ENCODE measurements around the gene LENG1.
A peak's percentile ranks its signal among the peaks of the same experiment; 100 is the strongest.

The LENG1 gene

GRCh38 chr19:54162241-54162805 lies 2.8 kb upstream of the LENG1 start:
- DNase-seq: peak; percentile 84

DNA sequence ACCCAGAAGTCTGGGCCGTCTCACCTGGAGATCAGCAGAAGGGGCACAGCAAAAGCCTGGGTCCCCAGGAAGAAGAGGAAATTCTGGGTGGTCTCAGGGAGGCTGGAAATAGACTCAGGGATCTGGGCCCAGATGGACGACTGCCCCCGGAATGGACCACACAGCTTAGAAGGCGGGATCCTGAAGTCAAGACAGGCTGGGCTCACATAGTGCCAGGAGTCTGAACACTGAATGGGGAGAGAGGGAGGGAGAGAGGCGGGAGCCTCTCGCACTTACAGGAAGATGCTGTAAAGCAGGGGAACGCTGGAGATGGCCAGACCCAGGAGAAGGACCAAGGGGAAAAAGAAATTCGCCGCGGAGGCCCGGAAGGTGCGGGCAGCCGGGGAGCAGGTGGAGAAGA lies 1.3 kb upstream of the LENG1 start:
- no peak for DNase-seq

GRCh38 chr19:54160182-54160811 lies 776 bp upstream of the LENG1 start:
- DNase-seq: no peak

DNA sequence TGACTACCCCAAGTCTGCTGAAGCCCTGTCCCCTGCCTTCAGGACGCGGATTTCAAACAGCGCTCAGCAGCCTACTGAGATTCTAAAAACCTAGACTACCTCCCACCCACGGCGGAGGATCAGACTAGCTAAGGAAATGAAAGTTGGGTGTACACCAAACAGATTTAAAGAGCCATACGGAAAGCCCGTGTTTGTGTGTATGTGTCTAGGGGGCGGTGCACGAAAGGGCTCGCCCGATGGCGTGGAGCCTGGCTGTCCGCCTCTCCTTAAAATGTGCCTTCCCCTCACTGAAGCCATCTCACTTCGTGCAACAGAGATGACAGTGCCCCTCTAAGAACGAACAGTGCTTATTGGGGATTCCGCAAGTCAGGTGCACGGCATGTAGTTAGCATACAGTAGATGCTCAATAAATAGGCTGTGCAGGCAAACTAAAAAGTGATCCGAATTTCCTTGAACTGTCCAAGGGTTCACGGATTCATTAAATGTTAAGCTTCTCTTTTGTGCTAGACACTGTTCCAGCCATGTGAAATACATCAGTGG lies 639 bp downstream of the LENG1 start:
- peak; percentile 52 for DNase-seq

GRCh38 chr19:54156953-54157352 lies 2.6 kb downstream of the LENG1 start:
- no peak for DNase-seq

GRCh38 chr19:54156490-54156889 lies 3.0 kb downstream of the LENG1 start:
- no peak for DNase-seq

- no peak for DNase-seq
Observed at GRCh38 chr19:54155694-54156093, 3.8 kb downstream of the LENG1 start.

- DNase-seq: no peak
Observed at GRCh38 chr19:54154603-54155345, 4.7 kb downstream of the LENG1 start.

GRCh38 chr19:54153731-54154326 lies 5.7 kb downstream of the LENG1 start:
- no peak for DNase-seq

DNA sequence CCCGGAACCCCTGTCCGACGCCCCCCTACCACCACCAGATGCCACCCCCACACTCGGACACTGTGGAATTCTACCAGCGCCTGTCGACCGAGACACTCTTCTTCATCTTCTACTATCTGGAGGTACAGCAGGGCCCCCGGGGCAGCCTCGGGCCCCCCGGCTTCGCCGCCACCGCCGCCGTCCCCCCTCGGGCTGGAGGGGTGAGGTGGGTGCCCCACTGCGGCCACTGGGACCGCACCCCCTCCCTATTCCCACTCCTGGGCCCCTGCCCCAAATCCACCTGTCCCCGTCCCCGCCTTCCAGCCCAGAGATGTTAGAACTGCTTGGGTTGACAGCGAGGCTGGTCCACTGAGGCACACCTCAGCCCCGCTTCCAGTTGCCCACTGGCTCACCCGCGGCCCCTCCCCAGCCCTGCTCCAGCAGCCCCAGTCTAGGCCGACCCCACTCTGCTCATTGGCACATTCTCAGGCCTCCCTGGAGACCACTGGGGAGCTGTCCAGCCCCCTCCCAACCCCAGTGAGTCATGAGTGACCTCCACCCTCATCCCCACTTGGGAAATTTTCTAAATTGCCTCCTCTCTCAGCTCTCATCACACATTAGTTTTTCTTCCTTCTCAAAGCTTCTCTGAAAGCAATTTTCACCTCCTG lies 6.5 kb downstream of the LENG1 start:
- no peak for DNase-seq

DNA sequence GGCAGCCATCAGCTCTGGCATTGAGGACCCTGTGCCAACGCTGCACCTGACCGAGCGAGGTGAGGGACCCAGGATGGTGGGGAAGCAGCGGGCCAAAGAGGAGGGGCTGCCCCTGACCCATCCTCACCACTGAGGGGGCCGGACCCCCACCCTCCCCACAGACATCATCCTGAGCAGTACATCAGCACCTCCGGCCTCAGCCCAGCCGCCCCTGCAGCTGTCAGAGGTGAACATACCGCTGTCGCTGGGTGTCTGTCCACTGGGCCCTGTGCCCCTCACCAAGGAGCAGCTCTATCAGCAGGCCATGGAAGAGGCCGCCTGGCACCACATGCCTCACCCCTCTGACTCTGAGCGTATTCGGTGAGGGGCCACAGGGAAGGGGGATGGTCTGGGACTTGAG lies 7.3 kb downstream of the LENG1 start:
- no peak for DNase-seq

GRCh38 chr19:54151362-54152035 lies 8.0 kb downstream of the LENG1 start:
- no peak for DNase-seq

DNA sequence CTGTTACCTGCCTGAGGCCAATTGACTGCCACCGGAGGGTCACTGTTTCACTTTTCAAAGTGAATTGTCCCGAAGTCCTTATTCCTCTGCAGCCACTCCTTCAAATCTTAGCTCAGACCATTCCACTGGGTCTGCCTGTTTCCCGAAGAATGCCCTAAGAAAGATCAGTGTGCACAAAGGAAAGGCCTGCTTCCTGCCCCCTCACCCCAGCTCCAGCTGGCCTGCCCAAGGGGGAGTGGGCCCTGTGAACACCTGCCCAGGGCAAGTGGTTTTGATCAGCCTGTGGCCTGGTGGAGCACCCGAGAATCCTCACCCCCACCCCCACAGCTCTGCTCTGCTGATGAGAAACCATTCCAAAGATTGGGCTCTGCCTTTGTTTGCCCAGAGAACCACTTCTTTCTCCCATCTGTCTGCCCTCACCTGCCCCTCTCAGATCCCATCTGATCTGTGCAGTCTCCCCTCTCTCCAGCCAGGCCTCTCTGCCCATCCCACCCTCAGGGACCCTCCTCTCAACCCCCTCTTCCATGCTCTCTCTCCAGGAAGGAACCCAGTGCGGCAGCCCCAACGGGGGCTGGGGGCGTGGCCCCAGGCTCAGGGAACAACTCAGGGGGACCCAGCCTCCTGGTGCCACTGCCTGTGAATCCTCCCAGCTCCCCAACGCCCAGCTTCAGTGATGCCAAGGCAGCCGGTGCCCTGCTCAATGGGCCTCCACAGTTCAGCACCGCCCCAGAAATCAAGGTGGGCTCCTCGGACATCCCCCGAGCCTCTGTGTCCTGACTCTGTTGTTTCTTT lies 10.3 kb downstream of the LENG1 start:
- DNase-seq: no peak

GRCh38 chr19:54148158-54148557 lies 11.4 kb downstream of the LENG1 start:
- no peak for DNase-seq

- DNase-seq: no peak
Observed at GRCh38 chr19:54147676-54148075, 11.8 kb downstream of the LENG1 start.

- DNase-seq: no peak
Observed at GRCh38 chr19:54145541-54146158, 13.9 kb downstream of the LENG1 start.

DNA sequence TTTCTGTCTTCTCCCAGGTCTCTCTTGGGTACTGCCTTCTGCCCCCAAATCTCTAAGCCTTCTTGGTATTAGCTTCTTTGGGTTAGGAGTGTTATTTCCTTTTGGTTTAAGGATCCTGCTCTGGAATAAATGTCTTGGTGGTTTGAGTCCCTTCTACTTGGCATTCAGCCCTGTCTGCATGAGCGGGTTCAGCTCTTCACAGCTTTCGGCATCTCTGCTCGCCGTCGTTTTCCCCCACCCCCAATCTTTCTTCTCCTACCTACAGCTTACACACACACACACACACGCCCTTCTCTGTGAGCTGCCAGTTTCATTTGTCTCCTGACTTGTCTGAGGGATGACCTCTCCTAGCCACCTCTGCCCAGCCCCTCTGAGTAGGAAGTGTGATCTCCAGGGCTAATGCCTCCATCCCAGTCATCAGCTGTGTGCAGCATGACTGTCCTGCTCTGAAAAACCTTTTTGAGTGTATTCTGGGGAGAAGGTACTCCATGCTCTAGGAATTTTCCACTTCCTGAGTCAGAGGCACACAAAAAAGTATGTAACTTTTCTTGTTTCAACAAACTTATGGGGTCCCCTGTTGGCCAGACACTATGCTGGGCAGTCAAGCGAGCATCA lies 17.2 kb downstream of the LENG1 start:
- DNase-seq: no peak

DNA sequence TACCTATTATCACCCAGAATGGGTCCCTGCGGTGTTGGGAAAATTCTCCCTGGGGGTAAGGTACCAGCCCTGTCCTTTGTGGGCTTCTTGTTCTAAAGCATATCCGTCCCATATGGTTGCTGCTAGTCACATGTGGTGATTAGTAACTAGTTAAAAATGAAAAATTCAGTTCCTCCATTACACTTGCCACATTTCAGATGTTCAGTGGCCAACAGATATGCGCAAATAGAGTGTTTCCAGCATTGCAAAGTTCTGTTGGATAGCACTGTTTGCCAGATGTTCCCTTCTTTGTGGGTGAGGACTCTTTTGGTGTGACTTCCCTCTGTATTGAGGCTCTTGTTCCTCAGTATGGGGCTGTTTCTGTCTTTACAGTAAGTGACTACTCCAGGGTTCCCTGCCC lies 18.2 kb downstream of the LENG1 start:
- no peak for DNase-seq

DNA sequence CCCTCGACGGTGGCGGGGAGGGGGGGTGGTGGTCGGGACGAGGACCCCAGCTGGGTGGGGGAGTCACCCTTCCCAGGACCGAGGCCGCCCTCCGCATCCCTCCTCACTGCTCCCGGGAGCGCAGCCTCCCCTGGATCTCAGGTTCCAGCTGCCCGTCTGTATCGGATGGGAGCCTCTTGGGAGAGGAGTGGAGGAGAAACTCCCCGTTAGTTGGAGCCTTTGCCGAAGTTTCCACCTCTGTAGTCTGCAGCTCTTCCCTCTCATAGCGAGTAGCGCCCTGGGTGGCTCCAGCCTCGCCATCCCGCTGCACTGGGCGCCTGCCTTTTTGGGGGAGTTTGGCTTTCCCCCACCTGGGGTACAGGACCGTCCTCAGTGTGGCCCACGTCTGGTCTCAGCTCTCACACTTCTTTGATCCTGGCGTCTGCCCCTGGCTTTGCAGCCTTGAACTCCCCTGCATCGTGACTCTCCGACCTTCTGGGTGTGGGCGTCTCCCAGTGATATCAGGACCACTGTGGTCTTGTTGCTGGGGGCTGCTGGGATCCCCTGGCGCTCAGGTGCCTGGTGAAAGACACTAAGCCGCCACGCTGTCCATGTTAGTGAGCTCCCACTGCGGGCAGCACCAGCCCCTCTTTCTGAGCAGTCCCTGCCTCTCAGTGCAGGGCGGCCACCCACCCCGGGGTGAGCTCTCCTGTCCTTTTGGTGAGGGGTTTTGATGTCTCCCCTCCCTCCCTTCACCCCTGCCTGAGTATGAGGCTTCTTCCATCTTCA lies 20.8 kb downstream of the LENG1 start:
- DNase-seq: peak; percentile 57
